Neural cell (in vitro differentiated cells): ENCODE data around the gene ROR2. TPM values are rescaled to one million over a fixed set of nuclear protein-coding genes. Genes with fewer than 3 reads are reported as not detected.

Experiments used
- H2AFZ ChIP-seq: fragments of 200-600, 300-800 bp; sonication (generic), shearing (Covaris generic); 2 replicates; pipeline ENCODE4 v1.6.0; 2014; ENCODE audit warnings: low read depth, mild to moderate bottlenecking, antibody characterized with exemption, low read length, moderate library complexity
- H3F3A ChIP-seq: fragments of 200-600 bp; shearing (Covaris generic); 2 replicates; pipeline ENCODE4 v1.6.1; 2016; ENCODE audit warnings: mild to moderate bottlenecking, moderate library complexity, mixed read lengths, antibody characterized with exemption, low read length; ENCODE audit not compliant: insufficient read depth, poor library complexity, severe bottlenecking
- H3K27ac ChIP-seq: fragments of 200-600, 300-800 bp; sonication (generic), shearing (Covaris generic); 2 replicates; pipeline ENCODE4 v1.5.1; 2014; ENCODE audit warnings: mild to moderate bottlenecking, low read length, moderate library complexity
- H3K27me3 ChIP-seq: fragments of 300-800, 200-600 bp; sonication (generic), shearing (Covaris generic); 2 replicates; pipeline ENCODE4 v1.6.0; 2014; ENCODE audit warnings: mild to moderate bottlenecking, low read depth, low read length, moderate library complexity; ENCODE audit not compliant: insufficient read depth
- H3K36me3 ChIP-seq: fragments of 300-800, 200-600 bp; sonication (generic), shearing (Covaris generic); 2 replicates; pipeline ENCODE4 v1.5.1; 2014; ENCODE audit warnings: mild to moderate bottlenecking, antibody characterized with exemption, low read length, moderate library complexity; ENCODE audit not compliant: insufficient read depth
- H3K4me2 ChIP-seq: fragments of 300-800, 200-600 bp; sonication (generic), shearing (Covaris generic); 2 replicates; pipeline ENCODE4 v1.6.0; 2014; ENCODE audit warnings: mild to moderate bottlenecking, low read length
- H3K4me3 ChIP-seq: fragments of 300-800, 200-600 bp; sonication (generic), shearing (Covaris generic); 2 replicates; pipeline ENCODE4 v1.5.1; 2014; ENCODE audit warnings: mild to moderate bottlenecking, low read length, moderate library complexity
- H3K79me2 ChIP-seq: fragments of 200-600 bp; shearing (Covaris generic); replicated peaks from 2 replicates; pipeline ENCODE4 v1.6.0; 2014; ENCODE audit warnings: mild to moderate bottlenecking, low read length, moderate library complexity; ENCODE audit not compliant: insufficient read depth
- H3K9ac ChIP-seq: fragments of 300-800, 200-600 bp; sonication (generic), shearing (Covaris generic); 2 replicates; pipeline ENCODE4 v1.6.1; 2016; ENCODE audit warnings: mild to moderate bottlenecking, low read length, mixed read lengths
- H3K9me2 ChIP-seq: fragments of 200-600 bp; shearing (Covaris generic); 2 replicates; pipeline ENCODE4 v1.6.1; 2016; ENCODE audit warnings: mild to moderate bottlenecking, low read length, mixed read lengths; ENCODE audit not compliant: insufficient read depth
- H3K9me3 ChIP-seq: fragments of 200-600, 300-800 bp; sonication (generic), shearing (Covaris generic); 2 replicates; pipeline ENCODE4 v1.6.1; 2016; ENCODE audit warnings: mild to moderate bottlenecking, mixed run types, low read length, moderate library complexity, mixed read lengths
- H4K20me1 ChIP-seq: fragments of 200-600 bp; shearing (Covaris generic); 2 replicates; pipeline ENCODE4 v1.6.1; 2016; ENCODE audit warnings: mild to moderate bottlenecking, mixed run types; ENCODE audit not compliant: insufficient read depth
- EP300 ChIP-seq: fragments of 450-650 bp; conservative IDR thresholded peaks from 2 replicates; pipeline ENCODE4 v1.6.1; 2014; ENCODE audit warnings: antibody characterized with exemption, mild to moderate bottlenecking, moderate library complexity; ENCODE audit not compliant: poor library complexity, severe bottlenecking
- EZH2 ChIP-seq: fragments of 200-600, 300-800 bp; shearing (Covaris generic), sonication (generic); IDR thresholded peaks from 2 replicates; pipeline ENCODE4 v1.6.1; 2014; ENCODE audit warnings: antibody characterized with exemption, low read length, borderline replicate concordance, mild to moderate bottlenecking; ENCODE audit not compliant: insufficient read depth, poor library complexity, severe bottlenecking
- MXI1 ChIP-seq: fragments of 450-650 bp; conservative IDR thresholded peaks from 2 replicates; pipeline ENCODE4 v1.6.1; 2014; ENCODE audit warnings: antibody characterized with exemption, mild to moderate bottlenecking; ENCODE audit not compliant: poor library complexity, severe bottlenecking
- POLR2AphosphoS5 ChIP-seq: IDR thresholded peaks from 2 replicates; pipeline ENCODE4 v1.6.1; 2012
- RAD21 ChIP-seq: fragments of 450-650 bp; conservative IDR thresholded peaks from 2 replicates; pipeline ENCODE4 v1.6.1; 2014; ENCODE audit warnings: antibody characterized with exemption, mild to moderate bottlenecking, moderate library complexity
- SMC3 ChIP-seq: fragments of 450-650 bp; conservative IDR thresholded peaks from 2 replicates; pipeline ENCODE4 v1.6.1; 2014; ENCODE audit warnings: antibody characterized with exemption, mild to moderate bottlenecking, moderate library complexity; ENCODE audit not compliant: poor library complexity
- TAF1 ChIP-seq: IDR thresholded peaks from 2 replicates; pipeline ENCODE4 v1.6.1; 2012; ENCODE audit warnings: low read depth
- polyA plus RNA-seq: library from polyadenylated mRNA; depleted of rRNA; stranded (reverse); fragments of >200 nt; gene quantifications from 2 replicates; pipeline ENCODE4 v1.2.3, GENCODE V29; 2014
- TF ChIP-seq, protein P1 (sequence below): fragments of 450-650 bp; IDR thresholded peaks from 2 replicates; pipeline ENCODE4 v1.5.1; 2014; ENCODE audit warnings: antibody characterized with exemption, mild to moderate bottlenecking, moderate library complexity; ENCODE audit not compliant: poor library complexity, severe bottlenecking
- TF ChIP-seq, protein P2 (sequence below): IDR thresholded peaks from 2 replicates; pipeline ENCODE4 v1.6.1; 2012; ENCODE audit warnings: borderline replicate concordance

Gene ROR2
- polyA plus RNA-seq, 1 donor from 2014 or later = 0.33 TPM

DNA sequence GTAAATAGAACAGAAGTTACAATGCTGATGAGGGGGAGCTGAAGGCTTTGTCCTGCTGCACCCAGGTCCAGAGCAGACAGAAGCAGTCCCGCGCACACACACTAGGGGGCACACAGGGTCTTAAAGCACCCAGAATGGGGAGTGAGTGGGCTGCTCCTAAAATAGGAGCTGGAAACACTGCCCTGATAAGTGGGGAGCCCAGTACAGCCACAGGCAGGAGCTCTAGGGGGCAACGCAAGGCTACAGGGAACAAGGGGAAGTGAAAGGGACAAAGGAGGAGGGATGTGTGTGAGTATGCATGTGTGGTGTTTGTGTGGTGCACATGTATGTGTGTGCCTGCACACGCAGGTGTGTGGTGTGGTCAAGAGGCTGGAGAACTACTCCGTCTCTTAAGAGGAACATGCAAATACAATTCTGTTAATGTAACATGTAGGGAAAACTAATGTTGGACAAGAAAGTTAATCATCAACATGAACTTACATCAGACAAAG, 191.5 kb downstream of the ROR2 start:
- TF ChIP-seq EP300 (no peak), TAF1 (no peak), POLR2AphosphoS5 (no peak), MXI1 (no peak), EZH2 (no peak), SMC3 (no peak)
- TF ChIP-seq, protein P1, sequence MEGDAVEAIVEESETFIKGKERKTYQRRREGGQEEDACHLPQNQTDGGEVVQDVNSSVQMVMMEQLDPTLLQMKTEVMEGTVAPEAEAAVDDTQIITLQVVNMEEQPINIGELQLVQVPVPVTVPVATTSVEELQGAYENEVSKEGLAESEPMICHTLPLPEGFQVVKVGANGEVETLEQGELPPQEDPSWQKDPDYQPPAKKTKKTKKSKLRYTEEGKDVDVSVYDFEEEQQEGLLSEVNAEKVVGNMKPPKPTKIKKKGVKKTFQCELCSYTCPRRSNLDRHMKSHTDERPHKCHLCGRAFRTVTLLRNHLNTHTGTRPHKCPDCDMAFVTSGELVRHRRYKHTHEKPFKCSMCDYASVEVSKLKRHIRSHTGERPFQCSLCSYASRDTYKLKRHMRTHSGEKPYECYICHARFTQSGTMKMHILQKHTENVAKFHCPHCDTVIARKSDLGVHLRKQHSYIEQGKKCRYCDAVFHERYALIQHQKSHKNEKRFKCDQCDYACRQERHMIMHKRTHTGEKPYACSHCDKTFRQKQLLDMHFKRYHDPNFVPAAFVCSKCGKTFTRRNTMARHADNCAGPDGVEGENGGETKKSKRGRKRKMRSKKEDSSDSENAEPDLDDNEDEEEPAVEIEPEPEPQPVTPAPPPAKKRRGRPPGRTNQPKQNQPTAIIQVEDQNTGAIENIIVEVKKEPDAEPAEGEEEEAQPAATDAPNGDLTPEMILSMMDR = no peak
- H3K9ac ChIP-seq = no peak overlapping the region
- H3K9me3 ChIP-seq = no peaks in the 10 kb centered on the region
- H3K27me3 ChIP-seq = no peaks in the 10 kb centered on the region
- no peak overlapping the region for H2AFZ ChIP-seq
- H3K27ac ChIP-seq = no peak overlapping the region
- H3K79me2 ChIP-seq = no peaks in the 10 kb centered on the region
- no peak overlapping the region for H3K4me2 ChIP-seq
- H3K36me3 ChIP-seq = no peaks in the 10 kb centered on the region
- no peaks in the 10 kb centered on the region for H3F3A ChIP-seq
- no peaks in the 10 kb centered on the region for H3K9me2 ChIP-seq
- H3K4me3 ChIP-seq = no peak overlapping the region
- H4K20me1 ChIP-seq = no peaks in the 10 kb centered on the region

DNA sequence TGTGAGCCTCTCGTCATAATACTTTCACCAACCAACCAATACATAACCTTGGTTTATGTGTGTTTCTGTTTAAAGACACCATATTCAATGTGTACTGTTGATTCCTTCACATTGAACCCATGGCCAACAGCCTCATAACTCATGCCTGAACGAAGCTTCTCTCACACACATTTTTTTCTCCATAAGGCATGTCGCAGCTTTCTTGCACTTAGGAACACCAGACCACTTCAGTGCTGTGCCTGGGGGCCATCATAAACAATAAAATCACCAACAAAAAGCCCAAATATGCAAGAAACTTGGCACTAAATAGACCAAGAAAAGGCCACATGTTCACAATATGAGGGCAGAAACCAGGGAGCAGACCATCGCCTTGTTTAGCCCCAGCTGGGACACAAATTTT, 192.2 kb downstream of the ROR2 start:
- Histone ChIP-seq H3K9ac (no peak overlapping the region), H3K27ac (no peak overlapping the region), H2AFZ (no peak overlapping the region), H3K4me3 (no peak overlapping the region), H3K9me2 (no peaks in the 10 kb centered on the region), H3K4me2 (no peak overlapping the region), H3F3A (no peaks in the 10 kb centered on the region), H3K9me3 (no peaks in the 10 kb centered on the region), H4K20me1 (no peaks in the 10 kb centered on the region), H3K27me3 (no peaks in the 10 kb centered on the region), H3K79me2 (no peaks in the 10 kb centered on the region), H3K36me3 (no peaks in the 10 kb centered on the region)
- no peak for TF ChIP-seq POLR2AphosphoS5
- TF ChIP-seq MXI1 = no peak
- no peak for TF ChIP-seq TAF1
- TF ChIP-seq RAD21 = no peak
- TF ChIP-seq EZH2 = no peak
- TF ChIP-seq EP300 = no peak
- TF ChIP-seq, protein P1 = no peak
- TF ChIP-seq, protein P2, sequence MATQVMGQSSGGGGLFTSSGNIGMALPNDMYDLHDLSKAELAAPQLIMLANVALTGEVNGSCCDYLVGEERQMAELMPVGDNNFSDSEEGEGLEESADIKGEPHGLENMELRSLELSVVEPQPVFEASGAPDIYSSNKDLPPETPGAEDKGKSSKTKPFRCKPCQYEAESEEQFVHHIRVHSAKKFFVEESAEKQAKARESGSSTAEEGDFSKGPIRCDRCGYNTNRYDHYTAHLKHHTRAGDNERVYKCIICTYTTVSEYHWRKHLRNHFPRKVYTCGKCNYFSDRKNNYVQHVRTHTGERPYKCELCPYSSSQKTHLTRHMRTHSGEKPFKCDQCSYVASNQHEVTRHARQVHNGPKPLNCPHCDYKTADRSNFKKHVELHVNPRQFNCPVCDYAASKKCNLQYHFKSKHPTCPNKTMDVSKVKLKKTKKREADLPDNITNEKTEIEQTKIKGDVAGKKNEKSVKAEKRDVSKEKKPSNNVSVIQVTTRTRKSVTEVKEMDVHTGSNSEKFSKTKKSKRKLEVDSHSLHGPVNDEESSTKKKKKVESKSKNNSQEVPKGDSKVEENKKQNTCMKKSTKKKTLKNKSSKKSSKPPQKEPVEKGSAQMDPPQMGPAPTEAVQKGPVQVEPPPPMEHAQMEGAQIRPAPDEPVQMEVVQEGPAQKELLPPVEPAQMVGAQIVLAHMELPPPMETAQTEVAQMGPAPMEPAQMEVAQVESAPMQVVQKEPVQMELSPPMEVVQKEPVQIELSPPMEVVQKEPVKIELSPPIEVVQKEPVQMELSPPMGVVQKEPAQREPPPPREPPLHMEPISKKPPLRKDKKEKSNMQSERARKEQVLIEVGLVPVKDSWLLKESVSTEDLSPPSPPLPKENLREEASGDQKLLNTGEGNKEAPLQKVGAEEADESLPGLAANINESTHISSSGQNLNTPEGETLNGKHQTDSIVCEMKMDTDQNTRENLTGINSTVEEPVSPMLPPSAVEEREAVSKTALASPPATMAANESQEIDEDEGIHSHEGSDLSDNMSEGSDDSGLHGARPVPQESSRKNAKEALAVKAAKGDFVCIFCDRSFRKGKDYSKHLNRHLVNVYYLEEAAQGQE = no peak
